Nephron progenitor cell (in vitro differentiated cells): Measurements from ENCODE around the gene PRR30.

ENCODE experiments used
- DNase-seq: peaks from one replicate; pipeline ENCODE4 v3.0.0; 2021
- H3K27ac Mint-ChIP-seq: 2 replicates; pipeline ENCODE4 v1.8.0; 2021; ENCODE audit warnings: mild to moderate bottlenecking, moderate library complexity, mixed read lengths
- H3K27me3 Mint-ChIP-seq: 2 replicates; pipeline ENCODE4 v1.8.0; 2021; ENCODE audit warnings: mild to moderate bottlenecking, low read depth, mixed read lengths; ENCODE audit not compliant: poor library complexity
- H3K36me3 Mint-ChIP-seq: 2 replicates; pipeline ENCODE4 v1.8.0; 2021; ENCODE audit warnings: low read depth, mixed read lengths
- H3K4me1 Mint-ChIP-seq: 2 replicates; pipeline ENCODE4 v1.8.0; 2021; ENCODE audit warnings: mixed read lengths
- H3K4me3 Mint-ChIP-seq: 2 replicates; pipeline ENCODE4 v1.8.0; 2021; ENCODE audit warnings: mild to moderate bottlenecking, moderate library complexity, mixed read lengths
- H3K9me3 Mint-ChIP-seq: 2 replicates; pipeline ENCODE4 v1.8.0; 2021; ENCODE audit warnings: mild to moderate bottlenecking, moderate library complexity, mixed read lengths
- CTCF ChIP-seq: fragments of 200-600 bp; sonication (generic); IDR thresholded peaks from 2 replicates; pipeline ENCODE4 v1.5.0; 2021; ENCODE audit warnings: antibody characterized with exemption

Gene PRR30

GRCh38 chr2:27089111-27089954 lies 49.9 kb downstream of the PRR30 start:
- no peaks in the 10 kb centered on the region for H3K9me3 Mint-ChIP-seq
- H3K36me3 Mint-ChIP-seq, result no peaks in the 10 kb centered on the region
- DNase-seq, result no peak
- peaks cover 37% of the 10 kb centered on the region for H3K27me3 Mint-ChIP-seq
- peaks cover 32% of the 10 kb centered on the region for H3K4me1 Mint-ChIP-seq
- H3K4me3 Mint-ChIP-seq, result no peak overlapping the region
- no peak for TF ChIP-seq CTCF
- no peak overlapping the region for H3K27ac Mint-ChIP-seq

GRCh38 chr2:27088634-27089033 lies 50.6 kb downstream of the PRR30 start:
- H3K36me3 Mint-ChIP-seq, result no peaks in the 10 kb centered on the region
- DNase-seq, result no peak

GRCh38 chr2:27087823-27088410 lies 51.3 kb downstream of the PRR30 start:
- Mint-ChIP-seq H3K4me1 (peaks cover 39% of the 10 kb centered on the region), H3K36me3 (no peaks in the 10 kb centered on the region), H3K27me3 (peaks cover 36% of the 10 kb centered on the region), H3K4me3 (peak overlapping the region; percentile 46), H3K27ac (no peak overlapping the region), H3K9me3 (no peaks in the 10 kb centered on the region)
- no peak for TF ChIP-seq CTCF
- no peak for DNase-seq

More at GRCh38 chr2:27088634-27089033, 50.6 kb downstream of the PRR30 start:
- H3K4me3 Mint-ChIP-seq, result peak overlapping the region; percentile 8
- H3K27ac Mint-ChIP-seq, result no peak overlapping the region
- peaks cover 36% of the 10 kb centered on the region for H3K4me1 Mint-ChIP-seq
- no peaks in the 10 kb centered on the region for H3K9me3 Mint-ChIP-seq
- peaks cover 36% of the 10 kb centered on the region for H3K27me3 Mint-ChIP-seq
- no peak for TF ChIP-seq CTCF
